ENCODE measurements around the gene PCDHGA11. TPM values are rescaled to one million over a fixed set of nuclear protein-coding genes. Genes with fewer than 3 reads are reported as not detected.
"Not testable (repeated sequence)": the region's sequence is repeated elsewhere in the genome, so short reads cannot be mapped to it uniquely, and the experiment has no call there.

Gene PCDHGA11
- total and polyA plus RNA-seq, 2 donors from 2014 or later: 0.37 to 3.6 TPM

DNA sequence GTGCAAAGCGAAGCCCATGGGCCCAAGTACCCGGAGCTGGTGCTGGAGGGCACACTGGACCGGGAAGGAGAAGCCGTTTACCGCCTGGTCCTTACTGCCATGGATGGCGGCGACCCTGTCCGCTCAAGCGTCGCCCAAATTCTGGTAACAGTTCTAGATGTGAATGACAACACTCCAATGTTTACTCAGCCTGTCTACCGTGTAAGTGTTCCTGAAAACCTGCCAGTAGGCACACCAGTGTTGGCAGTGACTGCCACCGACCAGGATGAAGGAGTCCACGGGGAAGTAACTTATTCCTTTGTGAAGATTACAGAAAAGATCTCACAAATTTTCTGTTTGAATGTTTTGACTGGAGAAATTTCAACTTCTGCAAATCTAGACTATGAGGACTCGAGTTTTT, 46.2 kb upstream of the PCDHGA11 start:
- FAIRE-seq: no peak
- Histone ChIP-seq H3K36me3 (ENCODE audit: control insufficient read depth in 2 of 3, insufficient read depth in 3 of 3, low read length in 3 of 3) (no peaks in the 10 kb centered on the region), H3K27me3 (ENCODE audit: control insufficient read depth, insufficient read depth, low read length) (no peaks in the 10 kb centered on the region), H3K27ac (ENCODE audit: low read depth in 2 of 2, low read length in 2 of 2) (no peak overlapping the region), H3K4me3 (ENCODE audit: low read length in 3 of 3) (peak overlapping the region in 1 of 3 donors; percentile 48), H3K9ac (ENCODE audit: low read length in 3 of 3) (no peak overlapping the region), H3K4me1 (ENCODE audit: control insufficient read depth in 2 of 3, insufficient read depth in 2 of 3, low read depth in 1 of 3, low read length in 3 of 3) (no peaks in the 10 kb centered on the region), H3K9me3 (ENCODE audit: control insufficient read depth in 2 of 3, insufficient read depth in 1 of 3, low read length in 3 of 3) (peaks cover 2 to 67% (median 18%) of the 10 kb centered on the region in 3 donors)
- TF ChIP-seq CTCF (IDR thresholded peaks at IDR 0.05; ENCODE audit: borderline replicate concordance, extremely low read depth, insufficient read depth): no peak
- intact Hi-C loops (cut with DNase I): no loop called here
- no peak for DNase-seq

DNA sequence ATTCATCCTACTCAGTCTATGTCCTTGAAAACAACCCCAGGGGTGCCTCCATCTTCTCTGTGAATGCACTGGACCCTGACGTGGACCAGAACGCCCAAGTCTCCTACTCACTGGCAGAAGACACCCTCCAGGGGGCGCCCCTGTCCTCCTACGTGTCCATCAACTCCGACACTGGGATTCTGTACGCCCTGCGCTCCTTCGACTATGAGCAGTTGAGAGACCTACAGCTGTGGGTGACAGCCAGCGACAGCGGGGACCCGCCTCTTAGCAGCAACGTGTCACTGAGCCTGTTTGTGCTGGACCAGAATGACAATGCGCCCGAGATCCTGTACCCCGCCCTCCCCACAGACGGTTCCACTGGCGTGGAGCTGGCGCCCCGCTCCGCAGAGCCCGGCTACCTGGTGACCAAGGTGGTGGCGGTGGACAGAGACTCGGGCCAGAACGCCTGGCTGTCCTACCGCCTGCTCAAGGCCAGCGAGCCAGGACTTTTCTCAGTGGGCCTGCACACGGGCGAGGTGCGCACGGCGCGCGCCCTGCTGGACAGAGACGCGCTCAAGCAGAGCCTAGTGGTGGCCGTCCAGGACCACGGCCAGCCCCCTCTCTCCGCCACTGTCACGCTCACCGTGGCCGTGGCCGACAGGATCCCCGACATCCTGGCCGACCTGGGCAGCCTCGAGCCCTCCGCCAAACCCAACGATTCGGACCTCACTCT, 45.3 kb upstream of the PCDHGA11 start:
- intact Hi-C loops (cut with DNase I); DNase-seq; H3K4me3 ChIP-seq (ENCODE audit: low read length in 3 of 3); H3K9ac ChIP-seq (ENCODE audit: low read length in 3 of 3); H3K36me3 ChIP-seq (ENCODE audit: control insufficient read depth in 2 of 3, insufficient read depth in 3 of 3, low read length in 3 of 3); H3K27me3 ChIP-seq (ENCODE audit: control insufficient read depth, insufficient read depth, low read length); H3K4me1 ChIP-seq (ENCODE audit: control insufficient read depth in 2 of 3, insufficient read depth in 2 of 3, low read depth in 1 of 3, low read length in 3 of 3); FAIRE-seq; H3K27ac ChIP-seq (ENCODE audit: low read depth in 2 of 2, low read length in 2 of 2): not testable (repeated sequence)
- peaks cover 2 to 61% (median 18%) of the 10 kb centered on the region in 3 donors for H3K9me3 ChIP-seq (ENCODE audit: control insufficient read depth in 2 of 3, insufficient read depth in 1 of 3, low read length in 3 of 3)

DNA sequence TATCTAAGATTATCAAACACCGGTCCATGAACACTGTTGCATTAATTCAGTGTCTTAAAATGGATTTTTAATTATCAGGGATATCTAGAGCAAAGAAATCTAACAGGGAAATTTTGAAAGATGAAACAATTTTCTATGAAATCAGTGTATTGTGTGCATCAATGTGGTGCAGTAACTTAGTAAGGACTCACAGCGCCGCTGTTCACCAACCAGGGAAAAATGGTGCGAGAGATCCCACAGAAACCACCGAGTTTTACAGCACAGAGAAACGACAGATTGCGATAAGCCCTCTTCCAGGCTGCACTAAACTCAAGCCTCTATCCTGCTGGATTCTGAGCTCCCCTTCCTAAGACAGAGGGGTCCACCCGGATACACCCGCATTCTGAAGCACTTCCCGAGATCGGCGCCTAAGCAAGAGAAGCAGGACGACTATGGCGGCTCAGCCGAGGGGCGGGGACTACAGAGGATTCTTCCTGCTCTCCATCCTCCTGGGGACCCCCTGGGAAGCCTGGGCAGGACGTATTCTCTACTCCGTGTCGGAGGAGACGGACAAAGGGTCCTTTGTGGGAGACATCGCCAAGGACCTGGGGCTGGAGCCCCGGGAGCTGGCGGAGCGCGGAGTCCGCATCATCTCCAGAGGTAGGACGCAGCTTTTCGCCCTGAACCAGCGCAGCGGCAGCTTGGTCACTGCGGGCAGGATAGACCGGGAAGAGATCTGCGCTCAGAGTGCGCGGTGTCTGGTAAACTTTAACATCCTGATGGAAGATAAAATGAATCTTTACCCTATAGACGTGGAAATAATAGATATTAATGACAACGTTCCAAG, 38.2 kb upstream of the PCDHGA11 start, which contains the start of gene PCDHGA7:
TSS of gene PCDHGA7 (plus strand) at position 274 of the 826 bp plus-strand sequence. CDS start at position 432, 158 bp downstream.
- H3K4me3 ChIP-seq (ENCODE audit: low read length in 3 of 3): peak within 1 kb of the TSS; percentile 14 to 43 (median 30)
- H3K4me1 ChIP-seq (ENCODE audit: control insufficient read depth in 2 of 3, insufficient read depth in 2 of 3, low read depth in 1 of 3, low read length in 3 of 3): no peaks in the 10 kb centered on the region
- intact Hi-C loops (cut with DNase I): no loop called here
- H3K9ac ChIP-seq (ENCODE audit: low read length in 3 of 3): peak within 1 kb of the TSS in 1 of 3 donors; percentile 24
- DNase-seq (no peak), FAIRE-seq (no peak)
- peaks cover 4 to 60% (median 10%) of the 10 kb centered on the region in 3 donors for H3K9me3 ChIP-seq (ENCODE audit: control insufficient read depth in 2 of 3, insufficient read depth in 1 of 3, low read length in 3 of 3)
- no peaks in the 10 kb centered on the region for H3K27me3 ChIP-seq (ENCODE audit: control insufficient read depth, insufficient read depth, low read length)
- H3K36me3 ChIP-seq (ENCODE audit: control insufficient read depth in 2 of 3, insufficient read depth in 3 of 3, low read length in 3 of 3): no peaks in the 10 kb centered on the region
- H3K27ac ChIP-seq (ENCODE audit: low read depth in 2 of 2, low read length in 2 of 2): no peak within 1 kb of the TSS
- peak; percentile 18 for TF ChIP-seq CTCF (IDR thresholded peaks at IDR 0.05; ENCODE audit: borderline replicate concordance, extremely low read depth, insufficient read depth)

- FAIRE-seq (no peak), DNase-seq (no peak)
- TF ChIP-seq CTCF (IDR thresholded peaks at IDR 0.05; ENCODE audit: borderline replicate concordance, extremely low read depth, insufficient read depth): no peak
- Histone ChIP-seq H3K9me3 (ENCODE audit: control insufficient read depth in 2 of 3, insufficient read depth in 1 of 3, low read length in 3 of 3) (peaks cover 4 to 62% (median 13%) of the 10 kb centered on the region in 3 donors), H3K36me3 (ENCODE audit: control insufficient read depth in 2 of 3, insufficient read depth in 3 of 3, low read length in 3 of 3) (no peaks in the 10 kb centered on the region), H3K4me3 (ENCODE audit: low read length in 3 of 3) (peak overlapping the region in 2 of 3 donors; percentile 3 to 43), H3K4me1 (ENCODE audit: control insufficient read depth in 2 of 3, insufficient read depth in 2 of 3, low read depth in 1 of 3, low read length in 3 of 3) (no peaks in the 10 kb centered on the region), H3K27ac (ENCODE audit: low read depth in 2 of 2, low read length in 2 of 2) (no peak overlapping the region), H3K27me3 (ENCODE audit: control insufficient read depth, insufficient read depth, low read length) (no peaks in the 10 kb centered on the region), H3K9ac (ENCODE audit: low read length in 3 of 3) (no peak overlapping the region)
- intact Hi-C loops (cut with DNase I): no loop called here
These were observed 37.5 kb upstream of the PCDHGA11 start for GRCh38 chr5:141383345-141383744.

Measured in kidney (tissue), 14 donors.